H1 (cell line): ENCODE results near the gene GGA1. TPM values are rescaled to one million over a fixed set of nuclear protein-coding genes. Genes with fewer than 3 reads are reported as not detected.

Experiments used
- MAX ChIP-seq: IDR thresholded peaks from 2 replicates; pipeline ENCODE4 v1.6.1; 2012; ENCODE audit warnings: inconsistent platforms
- NANOG ChIP-seq: IDR thresholded peaks from 2 replicates; pipeline ENCODE4 v1.6.1; 2011; ENCODE audit warnings: low read length, low read depth, mild to moderate bottlenecking, inconsistent platforms; ENCODE audit not compliant: insufficient read depth, poor library complexity, severe bottlenecking
- polyA plus RNA-seq, 7 experiments: library from polyadenylated mRNA; depleted of rRNA in 3 of 7; stranded (reverse) in 5 of 7; unstranded in 2 of 7; fragments of >200 nt in 5 of 7; fragments of 200-250 nt in 2 of 7; gene quantifications; 1 replicate in 5 of 7; 2 replicates in 1 of 7; 4 replicates in 1 of 7; pipeline versions ENCODE4 v1.2.1 to v1.2.3, GENCODE V29; 2011 to 2013; ENCODE audit warnings: missing spikeins in 2 of 7, mixed read lengths in 2 of 7
- total RNA-seq: library from RNA; stranded (reverse); fragmentation: NEBNext Ultra II Directional; extraction: Animal tissue kit (Norgen Biotek cat#: 25700); gene quantifications from 2 replicates; pipeline ENCODE4 v1.2.1, GENCODE V29; 2021

The GGA1 gene
- total and polyA plus RNA-seq, 2 of the 8 experiments (the other 6 are each of a cell fraction or from before 2014, with no cell fraction given) = 49.3 to 57.2 TPM

DNA sequence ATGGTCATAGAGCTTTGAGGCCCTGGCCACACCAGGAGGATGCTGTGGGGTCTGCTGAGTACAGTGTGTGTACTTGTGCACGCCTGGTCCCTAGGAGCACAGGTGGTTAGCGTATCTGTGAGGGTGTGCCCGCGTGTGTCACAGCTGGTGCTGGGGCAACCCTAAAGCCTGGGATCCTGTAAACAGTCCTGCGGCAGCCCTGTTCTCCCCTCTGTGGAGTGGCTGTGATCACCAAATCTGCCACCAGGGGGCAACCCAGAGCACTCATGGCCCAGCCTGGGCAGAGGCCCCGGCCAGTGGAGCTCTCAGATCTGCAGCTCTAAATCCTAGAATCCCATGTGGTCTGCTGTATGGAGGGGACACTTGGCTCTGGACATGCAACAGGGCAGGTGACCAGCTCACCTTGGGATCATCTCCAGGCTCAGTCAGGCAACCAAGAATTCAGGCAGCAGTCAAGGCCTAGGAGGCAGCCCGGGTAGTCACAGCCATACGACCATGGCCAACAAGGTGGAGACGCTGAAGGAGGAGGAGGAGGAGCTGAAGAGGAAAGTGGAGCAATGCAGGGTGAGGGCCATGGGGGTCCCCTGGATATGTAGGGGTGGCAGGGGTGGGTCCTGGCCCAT lies 34.7 kb downstream of the GGA1 start (continued):
- TF ChIP-seq NANOG (no peak), MAX (no peak)
